Skeletal muscle satellite cell (primary cell): Measurements from ENCODE around the gene GLRB. TPM values are rescaled to one million over a fixed set of nuclear protein-coding genes. Genes with fewer than 3 reads are reported as not detected.
A peak's percentile ranks its signal among the peaks of the same experiment; 100 is the strongest.

Experiments
- H3K27me3 ChIP-seq: 2 replicates; pipeline ENCODE4 v1.7.0; 2013; ENCODE audit warnings: low read length; ENCODE audit not compliant: control insufficient read depth, insufficient read depth
- H3K36me3 ChIP-seq: 2 replicates; pipeline ENCODE4 v1.7.0; 2013; ENCODE audit warnings: mild to moderate bottlenecking, control low read depth, low read length; ENCODE audit not compliant: insufficient read depth
- H3K4me1 ChIP-seq: 2 replicates; pipeline ENCODE4 v1.7.0; 2013; ENCODE audit warnings: low read length; ENCODE audit not compliant: control insufficient read depth, insufficient read depth
- H3K4me2 ChIP-seq: 2 replicates; pipeline ENCODE4 v1.7.0; 2013; ENCODE audit warnings: mild to moderate bottlenecking, low read length
- H3K4me3 ChIP-seq: 2 replicates; pipeline ENCODE4 v1.7.0; 2013; ENCODE audit warnings: low read length
- H3K9ac ChIP-seq: 2 replicates; pipeline ENCODE4 v1.7.0; 2013; ENCODE audit warnings: mild to moderate bottlenecking, low read depth, low read length, moderate library complexity
- H3K9me3 ChIP-seq: replicated peaks from 2 replicates; pipeline ENCODE4 v1.7.0; 2013; ENCODE audit warnings: mild to moderate bottlenecking, control low read depth, low read length
- small RNA-seq: library from RNA; depleted of rRNA; stranded (forward); fragments of <200 nt; gene quantifications from one replicate; pipeline ENCODE3, GENCODE V24; 2012

GLRB gene

DNA sequence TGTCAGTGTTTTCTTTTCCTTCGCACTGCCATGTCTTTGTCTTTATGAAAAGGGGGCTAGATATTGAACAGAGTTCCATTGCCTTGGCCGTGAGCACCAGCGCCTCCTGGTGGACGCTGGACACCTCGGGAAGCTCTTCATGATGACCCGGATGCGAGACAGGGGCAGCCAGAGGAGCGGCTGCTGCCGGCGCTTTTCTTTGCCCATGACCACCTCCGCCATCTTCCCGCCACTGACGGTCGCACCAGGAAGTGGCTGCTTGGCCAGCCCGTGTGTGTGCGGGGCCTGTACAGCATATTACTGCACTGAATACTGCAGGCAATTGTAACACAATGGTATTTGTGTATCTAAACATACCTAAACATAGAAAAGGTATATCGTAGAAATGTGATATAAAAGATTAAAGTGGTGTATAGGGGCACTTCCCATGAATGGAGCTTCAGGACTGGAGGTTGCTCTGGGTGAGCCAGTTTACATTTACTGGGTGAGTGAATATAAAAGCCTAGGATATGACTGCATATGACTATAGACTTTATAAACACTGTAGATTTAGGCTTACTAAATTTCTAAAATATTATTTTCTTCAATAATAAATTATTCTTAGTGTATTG is 128.8 kb downstream of the GLRB start:
- H3K4me3 ChIP-seq: no peak overlapping the region

DNA sequence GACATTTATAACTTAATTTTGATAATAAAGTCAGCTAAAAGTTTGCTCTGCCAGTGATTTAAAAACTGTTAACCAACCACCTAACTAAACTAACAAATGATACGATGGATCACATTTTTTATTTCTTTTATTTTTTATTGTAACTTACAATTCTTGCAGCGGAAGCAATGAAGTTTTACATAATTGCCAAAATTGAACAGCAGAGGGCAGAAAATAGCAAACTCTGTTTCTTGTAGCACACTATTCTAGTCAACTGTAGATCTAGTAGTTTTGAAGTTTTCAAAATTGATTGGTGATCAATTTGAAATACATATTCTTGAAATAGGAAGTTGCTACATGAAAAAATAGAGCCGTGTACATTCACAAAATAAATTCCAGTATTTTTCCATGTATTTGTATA is 141.8 kb downstream of the GLRB start:
- H3K9ac ChIP-seq: no peak overlapping the region

More for the DNA sequence above, 128.8 kb downstream of the GLRB start:
- H3K4me1 ChIP-seq: no peaks in the 10 kb centered on the region
- no peak overlapping the region for H3K4me2 ChIP-seq
- H3K9ac ChIP-seq: no peak overlapping the region
- no peaks in the 10 kb centered on the region for H3K27me3 ChIP-seq
- H3K9me3 ChIP-seq: no peaks in the 10 kb centered on the region
- H3K36me3 ChIP-seq: no peaks in the 10 kb centered on the region

DNA sequence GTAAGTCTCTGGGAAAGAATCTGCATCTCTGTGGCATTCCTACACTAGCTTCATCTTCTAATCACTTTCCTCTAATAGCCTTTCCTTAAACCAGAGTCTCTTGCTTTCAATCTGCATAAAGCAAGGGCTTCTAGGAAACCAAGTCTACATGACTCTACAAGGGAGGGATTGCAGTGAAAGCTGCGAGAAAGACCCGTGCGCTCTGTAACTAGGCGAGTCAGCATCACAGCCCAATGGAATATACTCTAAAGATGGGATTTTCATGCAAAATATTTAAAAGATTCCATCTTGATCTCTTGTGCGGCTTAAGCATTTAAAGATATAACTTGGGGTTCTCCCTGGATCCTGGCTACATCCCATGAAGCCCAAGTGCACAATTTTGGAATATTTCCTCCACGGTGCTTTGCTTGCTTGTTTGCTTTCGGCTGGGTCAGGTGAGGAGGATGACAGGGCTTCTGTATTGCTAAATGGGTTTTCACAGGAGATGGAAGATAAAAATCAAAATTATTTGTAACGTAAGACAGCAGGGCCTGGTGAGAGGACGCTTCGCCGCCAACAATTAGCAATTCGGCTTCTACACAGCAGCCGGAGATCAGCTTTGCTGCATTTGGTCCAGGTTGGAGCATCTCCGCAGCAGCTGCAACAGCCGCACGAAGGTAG is 143.9 kb downstream of the GLRB start:
- Histone ChIP-seq H3K9me3 (no peaks in the 10 kb centered on the region), H3K36me3 (no peaks in the 10 kb centered on the region), H3K4me2 (peak overlapping the region; percentile 79), H3K4me1 (peaks cover 15% of the 10 kb centered on the region), H3K9ac (no peak overlapping the region), H3K4me3 (peak overlapping the region; percentile 72), H3K27me3 (peaks cover 40% of the 10 kb centered on the region)

More for the DNA sequence above, 141.8 kb downstream of the GLRB start:
- peaks cover 42% of the 10 kb centered on the region for H3K27me3 ChIP-seq
- H3K36me3 ChIP-seq: no peaks in the 10 kb centered on the region
- H3K9me3 ChIP-seq: no peaks in the 10 kb centered on the region
- H3K4me3 ChIP-seq: no peak overlapping the region
- no peak overlapping the region for H3K4me2 ChIP-seq
- H3K4me1 ChIP-seq: peaks cover 15% of the 10 kb centered on the region

DNA sequence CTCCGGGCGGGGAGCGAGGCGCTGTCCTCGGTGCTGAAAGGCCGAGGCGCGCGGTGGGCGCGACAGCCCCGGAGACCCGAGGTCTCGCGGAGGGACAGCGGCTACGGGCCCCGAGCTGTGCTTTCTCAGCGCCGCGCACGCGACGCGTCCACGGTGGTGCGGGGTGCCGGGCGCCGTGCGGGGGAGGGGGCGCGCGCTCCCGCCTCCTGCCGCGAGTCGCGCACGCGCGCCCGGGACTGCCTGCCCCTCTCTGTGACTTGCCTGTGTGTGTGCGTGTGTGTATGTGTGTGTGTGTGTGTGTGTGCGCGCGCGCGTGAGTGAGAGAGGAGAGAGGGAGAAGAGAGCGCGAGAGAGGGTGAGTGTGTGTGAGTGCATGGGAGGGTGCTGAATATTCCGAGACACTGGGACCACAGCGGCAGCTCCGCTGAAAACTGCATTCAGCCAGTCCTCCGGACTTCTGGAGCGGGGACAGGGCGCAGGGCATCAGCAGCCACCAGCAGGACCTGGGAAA is 144.5 kb downstream of the GLRB start, which contains the start of gene GRIA2:
Gene GRIA2 (plus strand): TSS at position 358 of the 511 bp plus-strand sequence. CDS start 315 bp downstream, outside the sequence.
- H3K4me2 ChIP-seq: peak within 1 kb of the TSS; percentile 88
- no peaks in the 10 kb centered on the region for H3K36me3 ChIP-seq
- no peak within 1 kb of the TSS for H3K9ac ChIP-seq
- H3K9me3 ChIP-seq: no peaks in the 10 kb centered on the region
- peak within 1 kb of the TSS; percentile 76 for H3K4me3 ChIP-seq
- H3K27me3 ChIP-seq: peaks cover 37% of the 10 kb centered on the region
- peaks cover 15% of the 10 kb centered on the region for H3K4me1 ChIP-seq

DNA sequence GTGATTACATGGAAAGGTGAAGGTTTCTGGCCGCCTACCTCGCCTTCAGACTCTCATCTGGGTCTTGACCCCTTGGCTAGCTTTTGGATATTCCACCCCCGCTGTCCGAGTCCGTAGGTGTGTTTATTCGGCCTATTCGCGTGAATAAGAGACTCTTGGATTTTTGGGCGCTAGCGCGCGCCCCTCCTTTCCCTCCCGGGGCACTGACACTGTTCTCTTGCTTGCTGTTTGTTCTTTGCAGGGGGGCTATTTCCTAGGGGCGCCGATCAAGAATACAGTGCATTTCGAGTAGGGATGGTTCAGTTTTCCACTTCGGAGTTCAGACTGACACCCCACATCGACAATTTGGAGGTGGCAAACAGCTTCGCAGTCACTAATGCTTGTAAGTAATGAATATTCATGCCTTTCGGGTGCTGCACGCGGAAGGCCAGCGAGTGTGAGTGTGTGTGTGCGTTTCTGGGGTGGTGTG is 145.5 kb downstream of the GLRB start:
- no peak overlapping the region for H3K9ac ChIP-seq
- H3K4me1 ChIP-seq: peaks cover 15% of the 10 kb centered on the region
- no peaks in the 10 kb centered on the region for H3K9me3 ChIP-seq
- H3K4me3 ChIP-seq: peak overlapping the region; percentile 76
- no peaks in the 10 kb centered on the region for H3K36me3 ChIP-seq
- peak overlapping the region; percentile 88 for H3K4me2 ChIP-seq
- peaks cover 37% of the 10 kb centered on the region for H3K27me3 ChIP-seq

Small RNA genes lying within 50 kb of the gene (small RNA-seq; reads per million reads assigned to genes)
- gene RF00019 (not detected), gene RNU6-582P (not detected)
